Fibroblast of lung (primary cell): ENCODE results near the gene NABP1.

ENCODE experiments used
- EZH2 ChIP-seq: IDR thresholded peaks from 2 replicates; pipeline ENCODE4 v1.5.1; 2012; ENCODE audit warnings: low read length, control low read depth, mild to moderate bottlenecking; ENCODE audit errors: missing control alignments
- TF ChIP-seq, protein P1 (sequence below), 2 donors: IDR thresholded peaks in 1 of 2; conservative IDR thresholded peaks in 1 of 2; 1 replicate in 1 of 2; 2 replicates in 1 of 2; pipeline ENCODE4 v1.5.1; 2011 to 2012; ENCODE audit warnings: low read length in 2 of 2, control low read depth in 1 of 2, inconsistent platforms in 1 of 2, low read depth in 1 of 2, mild to moderate bottlenecking in 1 of 2

DNA sequence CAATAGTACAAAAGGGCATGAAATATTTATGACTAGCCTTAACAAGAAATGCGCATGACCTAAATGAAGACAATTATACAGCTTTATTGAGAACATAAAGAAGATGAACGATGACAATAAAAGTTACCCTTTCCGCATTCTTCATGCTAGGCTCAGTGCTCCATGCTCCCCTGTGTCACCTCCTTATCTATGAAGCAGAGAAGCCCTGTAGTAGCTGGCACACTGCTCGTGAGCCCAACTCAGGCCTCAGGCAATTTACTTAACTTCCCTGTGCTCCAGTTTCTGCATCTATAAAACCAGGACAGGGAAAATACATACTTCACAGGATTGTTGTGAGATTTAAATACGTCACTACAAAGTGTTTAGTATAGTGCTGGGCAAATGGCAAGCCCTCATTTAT lies 34.5 kb upstream of the NABP1 start:
- TF ChIP-seq, protein P1, sequence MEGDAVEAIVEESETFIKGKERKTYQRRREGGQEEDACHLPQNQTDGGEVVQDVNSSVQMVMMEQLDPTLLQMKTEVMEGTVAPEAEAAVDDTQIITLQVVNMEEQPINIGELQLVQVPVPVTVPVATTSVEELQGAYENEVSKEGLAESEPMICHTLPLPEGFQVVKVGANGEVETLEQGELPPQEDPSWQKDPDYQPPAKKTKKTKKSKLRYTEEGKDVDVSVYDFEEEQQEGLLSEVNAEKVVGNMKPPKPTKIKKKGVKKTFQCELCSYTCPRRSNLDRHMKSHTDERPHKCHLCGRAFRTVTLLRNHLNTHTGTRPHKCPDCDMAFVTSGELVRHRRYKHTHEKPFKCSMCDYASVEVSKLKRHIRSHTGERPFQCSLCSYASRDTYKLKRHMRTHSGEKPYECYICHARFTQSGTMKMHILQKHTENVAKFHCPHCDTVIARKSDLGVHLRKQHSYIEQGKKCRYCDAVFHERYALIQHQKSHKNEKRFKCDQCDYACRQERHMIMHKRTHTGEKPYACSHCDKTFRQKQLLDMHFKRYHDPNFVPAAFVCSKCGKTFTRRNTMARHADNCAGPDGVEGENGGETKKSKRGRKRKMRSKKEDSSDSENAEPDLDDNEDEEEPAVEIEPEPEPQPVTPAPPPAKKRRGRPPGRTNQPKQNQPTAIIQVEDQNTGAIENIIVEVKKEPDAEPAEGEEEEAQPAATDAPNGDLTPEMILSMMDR (conservative IDR thresholded peaks at IDR 0.05 in 1 of 2, IDR thresholded peaks at IDR 0.05 in 1 of 2; ENCODE audit: low read depth in 1 of 2, low read length in 2 of 2): no peak
- no peak for TF ChIP-seq EZH2
